ENCODE results near the gene ZRSR2.
"Not testable (repeated sequence)": the region's sequence is repeated elsewhere in the genome, so short reads cannot be mapped to it uniquely, and the experiment has no call there.

ZRSR2 gene, protein sequence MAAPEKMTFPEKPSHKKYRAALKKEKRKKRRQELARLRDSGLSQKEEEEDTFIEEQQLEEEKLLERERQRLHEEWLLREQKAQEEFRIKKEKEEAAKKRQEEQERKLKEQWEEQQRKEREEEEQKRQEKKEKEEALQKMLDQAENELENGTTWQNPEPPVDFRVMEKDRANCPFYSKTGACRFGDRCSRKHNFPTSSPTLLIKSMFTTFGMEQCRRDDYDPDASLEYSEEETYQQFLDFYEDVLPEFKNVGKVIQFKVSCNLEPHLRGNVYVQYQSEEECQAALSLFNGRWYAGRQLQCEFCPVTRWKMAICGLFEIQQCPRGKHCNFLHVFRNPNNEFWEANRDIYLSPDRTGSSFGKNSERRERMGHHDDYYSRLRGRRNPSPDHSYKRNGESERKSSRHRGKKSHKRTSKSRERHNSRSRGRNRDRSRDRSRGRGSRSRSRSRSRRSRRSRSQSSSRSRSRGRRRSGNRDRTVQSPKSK

DNA sequence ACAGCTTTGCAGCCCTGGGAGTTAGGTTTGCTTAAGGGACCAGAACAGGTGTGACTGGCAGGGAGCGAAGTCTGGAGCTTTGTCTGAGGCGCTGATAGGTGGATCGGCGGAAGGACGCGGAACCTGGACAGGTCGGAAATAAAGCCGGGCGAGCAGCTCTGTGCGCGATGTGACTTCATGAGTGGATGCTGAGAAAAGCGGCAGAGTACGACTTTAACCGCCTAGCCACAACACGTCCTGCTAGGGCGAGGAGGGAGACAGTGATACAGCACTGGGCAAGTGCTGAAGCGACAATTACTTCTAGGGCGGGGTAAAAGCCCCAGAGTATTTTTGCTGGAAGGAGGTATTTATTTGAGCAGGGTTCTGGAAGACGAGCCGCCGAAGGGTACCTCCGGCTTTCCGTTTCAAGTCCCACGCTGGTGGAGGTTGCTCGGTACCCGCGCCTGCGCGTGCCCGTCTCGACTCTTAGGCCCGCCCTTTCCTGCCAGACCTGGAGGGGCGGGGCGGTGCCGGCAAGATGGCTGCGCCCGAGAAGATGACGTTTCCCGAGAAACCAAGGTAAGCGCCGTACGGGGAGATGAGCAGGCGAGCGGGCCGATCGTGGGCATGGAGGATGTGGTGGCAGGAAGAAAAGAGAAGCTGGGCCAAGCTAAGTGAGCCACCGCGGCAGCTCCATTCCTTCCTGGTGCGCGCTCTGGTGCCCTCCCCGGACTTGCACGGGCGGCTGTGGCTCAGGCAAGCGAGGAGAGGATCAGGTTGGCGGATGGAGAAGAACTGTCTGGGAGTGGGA is at the start of gene ZRSR2:
ZRSR2 (plus strand) TSS at position 506 of the 790 bp plus-strand sequence; CDS start at position 518, 12 bp downstream.
- DNase-seq: peak; percentile 75

DNA sequence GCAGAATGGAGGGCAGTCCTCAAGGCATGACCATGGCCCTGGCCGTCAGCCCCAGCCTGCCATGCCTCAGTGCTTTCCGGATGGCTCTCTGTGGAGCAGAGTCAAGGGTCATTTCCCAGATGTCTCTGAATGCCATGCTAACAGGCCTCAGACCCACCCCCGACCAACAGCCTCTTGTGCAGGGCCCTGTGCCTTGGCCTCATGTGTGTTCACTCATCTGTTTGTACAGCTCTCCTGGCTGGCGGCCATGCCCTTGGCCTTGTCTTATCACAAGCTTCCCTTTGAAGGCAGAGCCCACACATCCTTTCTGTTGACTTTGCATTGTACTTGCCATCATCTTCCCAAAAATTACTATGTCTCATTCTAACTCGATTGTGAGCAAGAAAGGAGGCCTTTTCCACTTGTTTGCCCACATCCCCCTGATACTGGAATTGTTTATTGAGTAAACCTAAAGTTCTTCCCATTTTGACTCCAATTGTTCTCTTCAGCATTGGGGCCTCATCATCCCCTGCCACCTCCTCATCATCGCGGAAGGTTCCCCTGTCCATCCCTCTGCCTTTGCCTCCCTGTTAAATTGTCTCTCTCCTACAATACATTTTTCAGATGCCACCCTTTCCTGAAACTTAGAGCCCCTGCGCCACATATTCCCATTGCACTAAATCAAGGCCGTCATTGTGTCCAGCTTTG is 46.0 kb upstream of the ZRSR2 start:
- DNase-seq: peak; percentile 1

DNA sequence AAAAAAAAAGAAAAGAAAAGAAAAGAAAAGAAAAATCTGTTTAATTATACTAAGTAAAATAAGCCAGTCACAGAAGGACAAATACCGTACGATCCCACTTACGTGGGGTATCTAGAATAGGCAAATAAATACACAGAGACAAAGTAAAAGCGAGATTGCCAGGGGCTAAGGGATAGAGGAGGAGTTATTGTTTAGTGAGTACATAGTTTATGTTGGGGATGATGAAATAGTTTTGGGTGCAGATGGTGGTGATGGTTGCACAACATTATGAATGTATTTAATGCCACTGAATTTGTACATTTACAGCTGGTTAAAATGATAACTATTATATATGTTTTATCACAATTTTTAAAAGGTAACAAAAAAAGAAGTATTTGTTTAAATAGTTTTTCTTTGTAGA is 45.1 kb upstream of the ZRSR2 start:
- DNase-seq: peak; percentile 11

DNA sequence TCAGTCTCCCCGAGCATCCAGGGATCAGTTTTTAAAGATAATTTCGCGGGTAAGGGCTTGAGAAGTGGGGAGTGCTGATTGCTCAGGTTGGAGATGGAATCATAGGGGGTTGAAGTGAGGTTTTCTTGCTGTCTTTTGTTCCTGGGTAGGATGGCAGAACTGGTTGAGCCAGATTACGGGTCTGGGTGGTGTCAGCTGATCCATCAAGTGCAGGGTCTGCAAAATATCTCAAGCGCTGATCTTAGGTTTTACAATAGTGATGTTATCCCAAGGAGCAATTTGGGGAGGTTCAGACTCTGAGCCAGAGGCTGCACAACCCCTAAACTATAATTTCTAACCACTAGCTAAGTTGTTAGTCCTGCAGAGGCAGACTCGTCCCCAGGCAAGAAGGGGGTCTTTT is 43.6 kb upstream of the ZRSR2 start:
- DNase-seq: not testable (repeated sequence)

DNA sequence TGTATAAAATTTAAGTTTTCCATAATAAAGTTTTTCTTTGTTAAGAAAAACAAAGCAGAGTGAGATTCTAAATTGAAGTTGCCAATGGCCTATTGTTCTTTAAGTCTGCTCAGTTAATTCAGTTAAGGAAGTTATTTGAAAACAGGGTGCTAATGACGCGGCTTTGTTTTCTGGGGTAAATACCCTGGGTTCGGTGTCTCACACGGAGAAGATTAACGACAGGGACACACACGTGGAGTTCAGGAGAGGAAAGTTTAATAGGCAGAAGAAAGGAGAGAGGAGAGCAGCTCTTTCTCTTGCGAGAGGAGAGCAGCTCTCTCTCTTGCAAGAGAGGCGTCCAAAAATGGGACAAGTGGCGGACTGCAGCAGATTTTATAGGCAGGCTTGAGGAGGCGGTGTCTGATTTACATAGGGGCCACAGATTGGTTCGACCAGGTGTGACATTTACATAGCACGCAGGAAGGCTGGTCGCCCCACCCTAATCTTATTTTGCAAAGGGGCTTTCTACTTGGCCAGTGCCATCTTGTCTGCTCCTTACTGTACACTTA is 42.6 kb upstream of the ZRSR2 start:
- no peak for DNase-seq

DNA sequence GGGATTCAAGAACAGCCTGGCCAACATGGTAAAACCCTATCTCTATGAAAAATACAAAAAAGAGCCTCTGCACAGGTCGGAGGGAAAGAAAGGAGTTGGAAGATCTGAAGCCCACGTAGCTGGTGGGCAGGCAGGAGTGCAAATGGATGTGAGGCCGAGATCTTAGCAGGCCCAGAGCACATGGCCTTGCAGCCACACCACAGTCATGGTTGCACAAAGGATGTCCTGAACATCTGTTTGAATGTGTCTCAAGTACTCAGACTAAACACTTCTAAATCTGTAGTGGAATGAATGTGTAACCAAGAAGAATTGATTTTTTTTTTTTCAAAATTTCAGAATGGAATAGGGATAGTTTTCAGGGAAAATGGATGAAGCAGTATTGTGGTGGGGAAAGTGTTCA is 41.4 kb upstream of the ZRSR2 start:
- no peak for DNase-seq

DNA sequence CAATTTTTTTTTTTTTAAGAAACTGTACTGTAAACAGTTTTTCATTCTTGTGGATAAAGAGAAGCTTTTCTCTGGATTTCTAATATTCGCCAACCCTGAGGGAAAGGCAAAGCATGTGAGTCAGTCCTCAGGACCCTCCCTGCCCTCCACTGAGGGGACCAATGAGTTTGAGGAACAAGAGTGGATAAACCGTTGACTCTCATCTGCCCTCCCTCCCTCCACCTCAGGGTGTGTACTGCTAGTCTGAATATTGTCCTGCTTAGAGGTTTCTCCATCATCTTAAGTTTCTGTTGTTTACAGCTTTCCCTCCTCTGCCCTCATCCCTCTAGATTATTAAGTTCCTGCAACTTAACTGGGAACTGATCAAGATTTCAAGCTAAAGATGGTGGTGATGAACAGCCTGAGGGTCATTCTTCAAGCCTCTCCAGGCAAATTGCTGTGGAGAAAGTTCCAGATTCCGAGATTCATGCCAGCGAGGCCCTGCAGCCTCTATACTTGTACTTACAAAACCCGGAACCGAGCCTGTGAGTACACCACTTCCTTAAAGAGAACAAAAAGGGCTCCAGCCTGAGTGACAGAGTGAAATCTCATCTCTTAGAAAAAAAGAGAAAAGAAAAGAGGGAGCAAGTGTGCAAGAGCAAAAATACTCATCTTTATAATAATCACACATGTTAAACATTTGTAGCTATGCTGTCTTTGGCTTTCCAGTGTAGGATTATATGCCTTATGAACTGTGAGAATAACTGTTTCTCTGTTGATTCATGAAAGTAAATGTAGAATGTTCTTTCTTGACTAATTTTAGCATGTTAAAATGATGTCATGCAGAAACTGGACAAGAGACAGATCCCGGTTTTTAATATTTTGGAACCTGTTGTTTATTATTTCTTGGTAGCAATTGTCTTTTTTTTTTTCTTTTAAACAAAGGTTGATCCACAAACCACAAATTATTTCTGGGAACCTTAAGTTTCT is 40.4 kb upstream of the ZRSR2 start:
- DNase-seq: peak; percentile 16

DNA sequence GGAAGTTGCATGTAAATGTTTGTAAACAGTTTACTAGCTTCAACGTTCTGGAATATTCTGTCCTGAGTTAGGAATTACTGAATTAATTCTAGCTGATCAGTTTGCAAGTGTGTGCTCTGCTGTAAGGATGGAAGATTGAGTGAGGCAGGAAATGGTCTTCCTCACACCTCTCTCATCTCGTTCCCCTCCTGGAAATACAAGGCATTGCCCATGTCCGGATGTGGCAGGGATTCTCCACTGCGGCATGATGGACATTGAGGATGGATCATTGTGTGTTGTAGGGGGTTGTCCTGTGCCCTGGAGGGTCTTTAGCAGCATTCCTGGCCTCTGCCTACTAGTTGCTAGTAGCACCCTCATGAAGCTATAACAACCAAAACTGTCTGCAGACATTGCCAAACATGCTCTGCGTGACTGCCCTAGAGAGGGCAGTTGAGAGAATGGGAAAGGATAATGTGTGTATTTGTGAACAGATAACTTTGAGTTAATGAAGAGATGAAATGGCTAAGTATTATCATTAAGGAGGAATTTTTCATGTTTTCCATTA is 39.6 kb upstream of the ZRSR2 start:
- peak; percentile 36 for DNase-seq

DNA sequence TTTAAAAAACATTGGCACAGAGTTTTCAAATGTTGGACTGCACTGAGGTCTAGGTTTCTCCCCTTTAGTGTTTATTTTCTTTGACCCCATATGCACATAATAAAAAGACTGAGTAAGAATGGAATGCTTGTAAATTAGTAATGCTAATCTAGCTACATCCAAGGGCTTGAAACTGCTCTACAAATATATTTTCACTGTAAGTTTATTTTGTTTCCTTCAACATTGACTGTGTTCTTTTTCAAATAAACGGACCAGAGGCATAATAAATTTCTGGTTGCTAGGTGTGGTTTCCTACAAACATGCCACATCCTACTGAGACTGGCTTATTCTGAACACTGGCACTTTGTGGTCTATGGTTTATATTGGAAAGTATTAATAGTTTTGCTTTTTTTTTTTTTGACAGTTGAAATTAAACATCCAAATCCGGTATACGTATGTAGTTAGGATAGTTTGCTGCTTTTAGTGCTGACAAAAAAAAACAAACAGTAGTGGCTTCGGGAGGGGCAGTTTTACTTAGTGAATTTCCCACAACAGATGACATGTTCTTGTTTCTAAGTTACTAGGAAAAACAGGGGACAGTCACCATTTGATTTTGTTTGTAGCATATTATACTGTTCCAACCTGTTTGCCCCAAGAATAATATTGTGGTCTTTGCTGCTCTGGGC is 39.0 kb upstream of the ZRSR2 start:
- DNase-seq: peak; percentile 57

DNA sequence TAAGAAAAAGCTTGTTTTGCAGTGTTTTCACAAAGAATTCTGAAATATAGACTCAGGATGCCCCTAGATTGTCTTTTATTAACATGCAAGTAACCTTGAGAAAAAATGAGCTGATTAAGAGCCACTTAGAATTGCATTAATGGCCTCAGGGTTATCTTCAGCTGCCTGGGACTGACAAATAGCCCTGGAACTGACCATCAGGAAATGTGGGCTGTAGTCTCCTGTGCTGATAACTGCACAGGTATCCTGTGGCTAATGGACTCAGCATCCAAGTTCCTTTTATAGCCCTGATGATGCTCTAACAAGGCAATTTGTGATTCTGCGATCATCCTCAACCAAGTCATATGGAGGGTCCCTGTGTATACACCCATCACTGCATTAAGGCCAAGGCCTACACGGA is 35.2 kb upstream of the ZRSR2 start:
- DNase-seq: no peak

DNA sequence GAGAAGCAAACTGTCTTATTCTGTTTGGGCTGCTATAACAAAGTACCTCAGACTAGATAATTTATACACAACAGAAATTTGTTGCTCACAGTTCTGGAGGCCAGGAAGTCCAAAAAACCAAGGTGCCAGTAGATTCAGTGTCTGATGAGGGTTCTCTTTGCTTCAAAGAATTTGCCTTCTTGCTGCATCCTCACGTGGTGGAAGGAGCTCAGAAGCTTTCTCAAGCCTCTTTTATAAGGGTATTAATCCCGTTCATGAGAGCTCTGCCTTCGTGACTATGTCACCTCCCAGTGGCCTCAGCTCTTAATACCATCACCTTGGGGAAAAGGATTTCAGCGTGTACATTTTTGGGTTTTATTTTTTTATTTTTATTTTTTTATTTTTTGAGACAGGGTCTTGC is 32.1 kb upstream of the ZRSR2 start:
- no peak for DNase-seq

DNA sequence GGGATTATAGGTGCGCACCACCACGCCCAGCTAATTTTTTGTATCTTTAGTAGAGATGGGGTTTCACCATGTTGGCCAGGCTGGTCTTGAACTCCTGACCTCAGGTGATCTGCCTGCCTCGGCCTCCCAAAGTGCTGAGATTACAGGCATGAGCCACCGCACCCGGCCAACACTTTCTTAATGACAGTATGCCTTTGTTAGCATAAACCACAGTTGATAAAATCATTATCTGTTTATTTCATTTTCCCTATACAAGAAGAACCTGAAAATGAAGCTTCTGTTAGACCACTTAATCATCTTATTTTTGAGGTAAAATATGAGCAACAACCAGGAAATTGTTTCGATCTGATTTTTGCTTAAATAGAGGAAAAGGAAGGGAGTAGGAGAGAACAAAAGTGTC is 30.4 kb upstream of the ZRSR2 start:
- not testable (repeated sequence) for DNase-seq

DNA sequence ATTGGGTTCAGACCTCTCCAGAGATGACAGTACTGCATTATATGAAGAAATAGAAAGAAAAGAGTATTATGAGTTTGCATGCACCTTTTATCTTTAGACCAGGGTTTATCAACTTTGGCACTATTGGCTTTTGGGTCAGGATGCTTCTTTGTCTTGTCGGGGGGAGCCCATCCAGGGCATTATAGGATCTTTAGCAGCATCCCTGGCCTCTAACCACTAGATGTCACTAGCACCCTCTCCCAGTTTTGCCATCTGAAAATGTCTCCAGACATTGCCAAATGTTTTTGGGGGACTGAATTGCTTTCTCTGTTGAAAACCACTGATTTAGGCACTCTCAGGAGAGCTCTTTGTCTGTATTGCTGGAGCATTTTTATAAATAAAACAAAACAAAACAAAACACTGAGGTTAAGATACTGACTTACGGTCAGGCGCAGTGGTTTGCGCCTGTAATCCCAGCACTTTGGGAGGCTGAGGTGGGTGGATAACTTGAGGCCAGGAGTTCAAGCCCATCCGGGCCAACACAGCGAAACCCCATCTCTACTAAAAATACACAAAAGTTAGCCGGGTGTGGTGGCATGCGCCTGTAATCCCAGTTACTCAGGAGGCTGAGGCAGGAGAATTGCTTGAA is 28.6 kb upstream of the ZRSR2 start:
- peak; percentile 31 for DNase-seq

DNA sequence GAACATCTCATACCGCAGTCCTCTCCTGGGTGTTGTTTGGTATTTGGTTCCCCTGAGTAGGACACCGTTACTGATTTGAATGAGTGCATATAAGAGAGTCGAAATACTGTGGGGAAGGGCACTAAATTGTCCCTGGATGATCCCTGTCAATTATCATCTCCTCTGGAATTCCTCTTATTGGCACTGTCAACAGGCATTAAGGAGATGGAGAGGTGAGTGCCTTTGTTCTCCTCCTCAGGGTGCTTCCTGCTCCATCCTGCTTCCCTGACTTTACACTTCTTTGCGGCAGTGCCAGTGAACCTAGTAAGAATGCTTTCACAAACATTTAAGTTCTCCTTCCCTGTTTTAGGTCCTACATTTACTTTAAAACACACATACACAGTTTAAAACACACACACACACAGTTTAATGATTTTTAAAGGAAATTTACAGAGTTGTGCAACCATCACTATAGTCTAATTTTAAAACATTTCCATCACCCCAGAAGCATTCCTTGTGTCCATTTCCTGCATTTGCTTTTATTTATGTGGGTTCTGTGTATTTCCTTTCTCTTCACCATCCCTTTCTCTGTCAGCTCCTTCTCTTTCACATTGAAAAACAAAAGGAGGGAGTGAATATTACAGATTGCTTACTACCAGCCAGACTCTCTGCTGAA is 20.9 kb upstream of the ZRSR2 start:
- no peak for DNase-seq

DNA sequence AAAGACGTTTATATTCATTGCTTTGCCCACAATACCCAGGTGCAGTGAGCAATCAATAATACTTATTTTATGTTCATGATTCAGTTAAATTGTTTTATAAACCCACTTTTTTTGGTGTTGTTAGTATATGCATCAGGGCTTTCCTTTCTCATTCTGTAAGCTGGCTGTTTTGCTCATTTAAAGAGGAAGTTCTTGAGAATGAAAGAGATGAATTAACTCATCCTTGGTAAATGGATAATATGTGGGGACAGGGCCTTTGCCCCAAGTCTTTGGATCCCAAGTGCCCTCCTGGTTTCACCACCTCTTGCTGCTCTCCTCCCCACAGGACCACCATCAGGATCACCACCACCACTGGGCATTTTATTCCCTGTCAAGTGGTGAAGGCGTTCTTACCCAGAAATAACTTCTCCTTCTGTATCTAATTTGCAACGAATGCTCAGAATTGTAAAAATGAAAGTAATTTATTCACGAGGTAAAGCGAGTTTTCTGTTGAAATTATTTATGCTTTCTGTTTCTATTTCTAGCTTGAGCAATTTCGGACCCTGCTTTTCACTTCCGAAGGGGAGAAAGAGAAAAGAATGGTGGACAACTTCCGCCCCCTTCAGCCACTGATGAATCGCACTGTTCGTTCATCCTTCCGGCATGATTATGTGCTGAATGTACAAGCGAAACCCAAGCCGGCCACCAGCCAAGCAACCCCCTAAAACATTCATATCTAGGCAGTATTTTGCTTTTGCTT is 8.2 kb upstream of the ZRSR2 start:
- DNase-seq: no peak

DNA sequence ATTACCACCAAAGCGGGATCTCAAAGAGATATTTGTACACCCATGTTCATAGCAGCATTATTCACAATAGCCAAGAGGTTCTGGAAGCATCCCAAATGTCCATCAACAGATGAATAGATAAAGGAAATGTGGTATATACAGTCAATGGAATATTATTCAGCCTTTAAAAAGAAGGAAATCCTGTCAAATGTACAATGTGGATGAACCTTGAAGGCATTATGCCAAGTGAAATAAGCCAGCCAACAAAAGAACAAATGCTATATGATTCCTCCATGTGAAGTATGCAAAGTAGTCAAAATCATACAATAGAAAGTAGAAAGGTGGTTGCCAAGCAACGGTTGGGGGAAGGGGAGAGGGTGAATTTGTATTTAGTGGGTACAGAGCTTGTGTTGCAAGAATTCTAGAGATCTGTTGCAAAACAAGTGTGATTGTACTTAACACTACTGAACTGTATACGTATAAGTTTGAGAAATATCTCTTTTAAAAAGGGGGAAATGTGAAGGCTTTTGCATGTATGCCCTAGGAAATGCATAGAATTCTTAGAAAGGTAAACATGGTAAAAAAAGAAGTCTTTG is 5.0 kb upstream of the ZRSR2 start:
- no peak for DNase-seq

DNA sequence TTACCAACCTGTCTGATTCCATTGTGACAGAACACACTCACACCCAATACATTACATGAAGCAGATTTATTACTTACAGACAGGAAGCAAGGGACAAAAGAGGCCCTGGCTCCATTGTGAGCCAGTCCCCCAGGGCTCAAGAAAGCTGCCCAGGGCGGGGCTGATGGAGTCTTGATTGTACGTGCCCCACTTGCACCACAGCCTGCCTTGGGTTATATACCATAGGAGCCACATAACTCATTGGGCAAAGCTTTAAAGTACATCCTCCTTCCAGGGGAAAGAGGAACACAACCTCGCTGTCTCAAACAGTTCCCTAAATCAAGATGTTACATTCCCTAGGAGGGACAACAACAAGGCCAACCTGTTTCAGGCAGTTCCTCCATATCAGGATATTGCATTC is 3.4 kb upstream of the ZRSR2 start:
- no peak for DNase-seq

DNA sequence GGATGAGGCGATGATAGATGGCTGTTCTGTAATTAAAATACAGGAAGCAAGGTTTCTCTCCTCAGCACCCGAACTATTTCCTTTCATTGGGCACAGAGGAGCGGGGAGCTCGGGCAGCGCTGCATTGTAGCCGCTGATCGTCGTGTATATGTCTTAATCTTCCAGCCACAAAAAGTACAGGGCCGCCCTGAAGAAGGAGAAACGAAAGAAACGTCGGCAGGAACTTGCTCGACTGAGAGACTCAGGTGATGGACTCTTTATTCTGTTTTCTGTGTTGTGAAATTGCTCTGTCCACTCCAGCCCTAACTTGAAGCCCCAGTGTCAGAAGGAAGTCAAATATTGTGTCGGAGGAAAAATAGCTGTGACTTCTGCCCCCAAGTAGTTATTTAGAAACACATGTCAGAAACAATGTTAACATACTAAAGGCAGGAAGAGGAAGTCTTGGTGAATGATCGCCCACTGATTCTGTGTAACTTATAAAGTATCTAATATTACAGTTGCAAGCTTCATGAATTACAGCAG is 546 bp downstream of the ZRSR2 start:
- DNase-seq: no peak

DNA sequence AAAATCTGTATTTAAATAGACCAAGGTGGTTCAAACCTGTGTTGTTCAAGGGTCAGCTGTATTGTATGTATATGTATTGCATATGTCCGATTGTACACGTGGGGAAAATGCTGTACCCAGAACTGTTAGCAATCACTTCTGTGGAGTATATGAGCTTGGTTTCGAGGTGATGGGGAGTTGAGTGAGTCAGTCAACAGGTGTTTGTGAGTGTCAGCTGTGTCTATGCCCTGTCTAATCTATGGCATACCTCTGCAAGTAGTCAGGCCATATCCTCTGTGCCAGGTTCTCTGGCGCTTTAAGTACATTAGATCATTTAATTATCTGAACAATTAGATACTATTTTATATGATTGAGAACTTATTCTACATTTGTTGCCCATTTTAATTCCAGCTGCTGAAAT is 7.4 kb downstream of the ZRSR2 start:
- DNase-seq: no peak

Measured in EL (cell line).